ENCODE results near the gene SBK2. TPM values are rescaled to one million over a fixed set of nuclear protein-coding genes. Genes with fewer than 3 reads are reported as not detected.
A peak's percentile ranks its signal among the peaks of the same experiment; 100 is the strongest.

Gene SBK2
- total RNA-seq, 4 donors from 2014 or later = not detected

- peak overlapping the region; percentile 82 to 96 (median 91) for H3K27ac ChIP-seq
- H3K4me1 ChIP-seq = peaks cover 15 to 42% (median 20%) of the 10 kb centered on the region in 3 donors
- intact Hi-C loops (cut with DNase I) = no loop called here
- 18 to 21% methylated on average over 12 of the region's 12 CpGs for WGBS, 2 donors
- TF ChIP-seq CTCF (IDR thresholded peaks at IDR 0.05) (peak in 1 of 6 experiments; percentile 1), POLR2A (IDR thresholded peaks at IDR 0.05) (no peak)
- H3K9me3 ChIP-seq = no peaks in the 10 kb centered on the region
- peaks cover 0 to 27% (median 7%) of the 10 kb centered on the region in 3 donors for H3K36me3 ChIP-seq
- peak overlapping the region; percentile 67 to 97 (median 83) for H3K4me3 ChIP-seq
- no peak for DNase-seq
- peaks cover 0 to 15% (median 0%) of the 10 kb centered on the region in 4 donors for H3K27me3 ChIP-seq
Observed at GRCh38 chr19:55581145-55581822, 44.4 kb upstream of the SBK2 start.

- DNase-seq = no peak
- peaks cover 12 to 36% (median 14%) of the 10 kb centered on the region in 3 donors for H3K4me1 ChIP-seq
Observed at GRCh38 chr19:55580628-55581144, 43.8 kb upstream of the SBK2 start, which contains the start of gene ZNF579. Gene ZNF579 (minus strand): TSS chr19:55580848. CDS start chr19:55579639, 1,209 bp downstream.

GRCh38 chr19:55579766-55580621 lies 43.1 kb upstream of the SBK2 start:
- WGBS, 2 donors = 12 to 15% methylated on average over 14 to 15 of the region's 20 CpGs
- H3K4me1 ChIP-seq = peaks cover 11 to 31% (median 12%) of the 10 kb centered on the region in 3 donors
- H3K9me3 ChIP-seq = no peaks in the 10 kb centered on the region
- H3K27ac ChIP-seq = peak overlapping the region; percentile 82 to 96 (median 91)
- peak overlapping the region; percentile 67 to 97 (median 83) for H3K4me3 ChIP-seq
- no peak for TF ChIP-seq CTCF (IDR thresholded peaks at IDR 0.05)
- TF ChIP-seq POLR2A (IDR thresholded peaks at IDR 0.05) = no peak
- DNase-seq = no peak
- intact Hi-C loops (cut with DNase I) = no loop called here
- H3K36me3 ChIP-seq = peaks cover 0 to 27% (median 7%) of the 10 kb centered on the region in 3 donors
- H3K27me3 ChIP-seq = peaks cover 0 to 2% (median 0%) of the 10 kb centered on the region in 4 donors

More at GRCh38 chr19:55580628-55581144, 43.8 kb upstream of the SBK2 start, which contains the start of gene ZNF579:
- Histone ChIP-seq H3K9me3 (no peaks in the 10 kb centered on the region), H3K27me3 (peaks cover 0 to 9% (median 0%) of the 10 kb centered on the region in 4 donors), H3K4me3 (peak within 1 kb of the TSS; percentile 67 to 97 (median 83)), H3K27ac (peak within 1 kb of the TSS; percentile 82 to 96 (median 91)), H3K36me3 (peaks cover 0 to 27% (median 7%) of the 10 kb centered on the region in 3 donors)
- TF ChIP-seq POLR2A (IDR thresholded peaks at IDR 0.05) (no peak), CTCF (IDR thresholded peaks at IDR 0.05) (peak in 1 of 6 experiments; percentile 5)
- intact Hi-C loops (cut with DNase I) = no loop called here
- 0% methylated on average over 5 to 7 of the region's 24 CpGs for WGBS, 2 donors

GRCh38 chr19:55578761-55579747 lies 42.1 kb upstream of the SBK2 start:
- H3K9me3 ChIP-seq = no peaks in the 10 kb centered on the region
- TF ChIP-seq CTCF (IDR thresholded peaks at IDR 0.05) (no peak), POLR2A (IDR thresholded peaks at IDR 0.05) (no peak)
- H3K36me3 ChIP-seq = peaks cover 0 to 27% (median 7%) of the 10 kb centered on the region in 3 donors
- peak overlapping the region in 2 of 4 donors; percentile 75 to 97 for H3K4me3 ChIP-seq
- no peak overlapping the region for H3K27ac ChIP-seq
- 88 to 91% methylated on average over 32 to 42 of the region's 90 CpGs for WGBS, 2 donors
- intact Hi-C loops (cut with DNase I) = no loop called here
- no peaks in the 10 kb centered on the region for H3K27me3 ChIP-seq
- H3K4me1 ChIP-seq = peaks cover 11 to 31% (median 12%) of the 10 kb centered on the region in 3 donors
- DNase-seq = no peak

Data from esophagus squamous epithelium (tissue), 5 donors.